ENCODE data around the gene ANKRD18B.
"Not testable (repeated sequence)": the region's sequence is repeated elsewhere in the genome, so short reads cannot be mapped to it uniquely, and the experiment has no call there.

The ANKRD18B gene

GRCh38 chr9:33612410-33612809, 88.4 kb downstream of the ANKRD18B start:
- not testable (repeated sequence) for DNase-seq (ENCODE audit: low read depth)

- DNase-seq (ENCODE audit: low read depth) = no peak
Observed at GRCh38 chr9:33614001-33614687, 90.1 kb downstream of the ANKRD18B start.

GRCh38 chr9:33618370-33618769, 94.3 kb downstream of the ANKRD18B start:
- not testable (repeated sequence) for DNase-seq (ENCODE audit: low read depth)

GRCh38 chr9:33619666-33620404, 95.8 kb downstream of the ANKRD18B start:
- DNase-seq (ENCODE audit: low read depth) = no peak

- no peak for DNase-seq (ENCODE audit: low read depth)
Observed at GRCh38 chr9:33620738-33621439, 96.8 kb downstream of the ANKRD18B start.

Measured in stimulated activated CD4-positive, alpha-beta T cell treated with anti-CD3 and anti-CD28 coated beads, Interleukin-2, amount 100 ng/mL, for 4 hours (primary cell).